CD4-positive, alpha-beta T cell treated with Interleukin-15 for 1 hour (primary cell): ENCODE measurements around the gene RSPH3.
"Not testable (repeated sequence)": the region's sequence is repeated elsewhere in the genome, so short reads cannot be mapped to it uniquely, and the experiment has no call there.

ENCODE experiments used
- DNase-seq: peaks from one replicate; pipeline ENCODE4 v3.0.0-alpha.2; 2020

The RSPH3 gene

DNA sequence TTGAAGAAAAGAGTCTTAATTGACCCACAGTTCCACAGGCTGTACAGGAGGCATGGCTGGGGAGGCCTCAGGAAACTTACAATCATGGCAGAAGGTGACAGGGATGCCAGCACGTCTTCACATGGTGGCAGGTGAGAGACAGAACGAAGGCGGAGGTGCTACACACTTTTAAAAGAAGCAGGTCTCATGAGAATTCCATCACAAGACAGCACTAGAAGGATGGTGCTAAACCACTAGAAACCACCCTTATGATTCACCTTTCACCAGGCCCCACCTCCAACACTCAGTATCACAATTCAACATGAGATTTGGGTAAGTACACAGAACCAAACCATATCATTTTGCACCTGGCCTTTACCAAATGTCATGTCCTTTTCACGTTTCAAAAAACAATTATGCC is 23.9 kb upstream of the RSPH3 start:
- peak; percentile 26 for DNase-seq

DNA sequence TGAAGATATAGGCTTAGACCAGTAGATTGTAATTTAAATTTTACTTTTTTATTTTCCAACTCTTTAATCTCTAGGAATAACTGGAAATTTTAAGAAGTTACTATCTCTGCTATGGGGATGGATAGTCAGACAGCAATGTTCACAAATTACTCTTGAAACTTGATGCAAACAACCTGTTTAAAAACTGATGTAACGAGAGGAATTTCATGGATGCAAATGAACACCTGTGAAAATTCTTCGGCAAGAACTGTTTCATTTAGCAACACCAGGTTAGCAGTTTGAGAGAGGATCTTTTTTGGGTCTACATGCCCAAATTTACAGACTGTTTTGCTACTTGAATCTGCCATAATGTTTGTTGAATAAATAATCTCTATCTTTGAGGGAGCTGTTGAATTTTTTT is 20.0 kb upstream of the RSPH3 start:
- no peak for DNase-seq

DNA sequence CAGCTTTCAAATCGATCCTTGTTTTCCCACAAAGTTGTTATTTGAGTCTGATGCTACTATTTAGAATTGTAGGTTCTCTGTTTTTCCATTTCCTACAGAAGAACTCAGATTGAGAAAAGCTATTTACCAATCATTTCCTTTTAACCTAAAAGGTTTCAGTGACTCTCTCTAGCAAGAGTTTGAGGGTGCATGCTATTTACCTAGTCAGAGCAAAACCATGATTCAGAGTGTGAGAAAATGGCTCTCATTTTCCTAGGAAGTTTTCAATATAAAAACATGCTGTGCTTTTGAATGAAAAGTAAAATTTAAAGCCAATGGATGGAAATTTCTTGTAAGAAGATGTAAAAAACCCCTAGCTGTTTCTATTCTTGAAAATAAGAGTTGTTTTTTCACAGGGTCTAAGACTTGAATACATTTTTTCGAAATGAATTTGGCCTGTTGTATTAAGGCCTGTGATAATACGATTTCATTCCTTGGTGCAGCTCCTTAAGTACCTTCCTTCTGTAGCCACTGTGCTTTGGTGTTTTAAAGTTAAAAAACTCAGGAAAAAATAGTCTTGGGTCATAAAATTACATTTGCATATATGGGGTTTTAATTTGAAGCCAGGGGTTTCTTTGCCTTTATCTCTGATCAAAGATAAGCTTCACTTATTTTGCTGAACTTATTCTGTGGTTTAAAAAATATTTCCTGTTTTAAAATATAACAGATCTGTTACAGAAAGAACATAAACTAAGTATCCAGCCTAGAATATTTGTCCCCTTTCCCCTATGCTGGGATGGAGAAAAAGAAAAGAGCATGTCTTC is 18.0 kb upstream of the RSPH3 start:
- no peak for DNase-seq

DNA sequence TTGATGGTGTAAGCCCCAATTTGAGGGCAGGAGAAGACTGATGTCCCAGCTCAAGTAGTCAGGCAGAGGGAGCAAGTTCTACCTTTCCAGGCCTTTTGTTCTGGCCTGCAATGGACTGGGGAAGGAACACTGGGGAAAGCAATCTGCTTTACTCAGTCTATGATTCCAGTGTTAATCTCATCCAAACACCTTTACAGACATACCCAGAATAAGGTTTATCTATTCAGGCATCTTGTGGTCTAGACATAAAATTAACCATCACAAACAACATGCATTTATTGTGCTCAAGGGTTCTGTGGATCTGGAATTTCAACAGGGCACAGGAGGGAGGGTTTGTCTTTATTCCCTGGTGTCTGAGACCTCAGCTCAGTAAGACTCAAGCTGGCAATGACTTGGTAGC is 14.4 kb upstream of the RSPH3 start:
- no peak for DNase-seq

DNA sequence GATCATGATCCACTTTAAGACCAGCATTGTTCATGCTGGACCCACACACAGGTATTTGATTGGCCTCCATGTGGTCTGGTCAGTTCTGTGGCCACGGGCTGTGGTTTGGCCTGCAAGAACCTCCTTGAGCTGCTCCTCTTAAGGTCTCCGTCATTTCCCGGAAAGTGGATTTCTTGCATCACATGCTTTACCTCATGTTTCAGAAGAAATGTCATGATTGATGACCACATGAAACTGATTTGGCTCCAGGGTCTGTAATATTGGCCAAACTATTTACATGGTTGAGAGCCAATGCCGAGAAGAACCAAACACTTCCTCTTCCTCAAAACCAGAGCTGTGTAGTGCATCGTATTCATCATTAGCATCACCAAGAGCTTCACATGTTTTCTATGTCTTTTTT is 13.2 kb upstream of the RSPH3 start:
- DNase-seq: no peak

- no peak for DNase-seq
Observed at GRCh38 chr6:159012201-159012600, 12.2 kb upstream of the RSPH3 start.

DNA sequence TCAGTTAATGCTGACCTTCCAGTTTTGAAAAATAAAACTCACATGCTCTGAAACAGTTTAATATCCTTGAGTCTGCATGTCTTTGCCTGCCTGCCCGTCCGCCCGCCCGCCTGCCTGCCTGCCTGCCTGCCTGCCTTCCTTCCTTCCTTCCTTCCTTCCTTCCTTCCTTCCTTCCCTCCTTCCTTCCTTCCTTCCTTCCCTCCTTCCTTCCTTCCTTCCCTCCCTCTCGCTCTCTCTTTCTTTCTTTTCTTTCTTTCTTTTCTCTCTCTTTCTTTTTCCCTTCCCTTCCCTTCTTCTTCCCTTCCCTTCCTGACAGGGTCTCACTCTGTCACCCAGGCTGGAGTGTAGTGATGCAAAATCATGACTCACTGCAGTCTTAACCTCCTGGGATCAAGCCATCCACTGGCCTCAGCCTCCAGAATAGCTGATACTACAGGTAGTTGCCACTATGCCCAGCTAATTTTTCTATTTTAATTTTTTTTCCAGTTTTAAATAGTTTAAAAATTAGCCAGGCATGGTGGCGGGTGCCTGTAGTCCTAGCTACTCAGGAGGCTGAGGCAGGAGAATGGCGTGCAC is 10.1 kb upstream of the RSPH3 start:
- not testable (repeated sequence) for DNase-seq

DNA sequence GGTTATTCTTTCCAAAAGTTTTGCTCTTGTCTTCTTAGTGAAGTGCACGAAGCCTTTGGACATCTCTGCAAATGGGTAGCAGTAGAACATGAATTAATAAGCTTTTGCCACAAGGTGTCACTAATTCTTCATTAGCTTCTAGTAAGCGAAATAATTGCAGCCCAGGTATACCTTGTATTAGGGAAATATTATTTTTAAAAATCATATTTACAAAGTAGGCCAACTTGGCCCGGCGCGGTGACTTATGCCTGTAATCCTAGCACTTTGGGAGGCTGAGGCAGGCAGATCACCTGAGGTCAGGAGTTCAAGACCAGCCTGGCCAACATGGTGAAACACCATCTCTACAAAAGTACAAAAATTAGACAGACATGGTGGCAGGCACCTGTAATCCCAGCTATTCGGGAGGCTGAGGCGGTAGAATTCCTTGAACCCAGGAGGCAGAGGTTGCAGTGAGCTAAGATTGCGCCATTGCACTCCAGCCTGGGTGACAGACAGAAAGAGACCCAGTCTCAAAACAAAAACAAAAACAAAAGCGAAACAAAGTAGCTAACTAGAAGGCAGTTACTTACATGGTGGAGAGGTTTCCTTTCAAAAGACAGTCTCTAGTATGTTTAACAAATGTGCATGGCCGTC is 8.8 kb upstream of the RSPH3 start:
- DNase-seq: no peak

DNA sequence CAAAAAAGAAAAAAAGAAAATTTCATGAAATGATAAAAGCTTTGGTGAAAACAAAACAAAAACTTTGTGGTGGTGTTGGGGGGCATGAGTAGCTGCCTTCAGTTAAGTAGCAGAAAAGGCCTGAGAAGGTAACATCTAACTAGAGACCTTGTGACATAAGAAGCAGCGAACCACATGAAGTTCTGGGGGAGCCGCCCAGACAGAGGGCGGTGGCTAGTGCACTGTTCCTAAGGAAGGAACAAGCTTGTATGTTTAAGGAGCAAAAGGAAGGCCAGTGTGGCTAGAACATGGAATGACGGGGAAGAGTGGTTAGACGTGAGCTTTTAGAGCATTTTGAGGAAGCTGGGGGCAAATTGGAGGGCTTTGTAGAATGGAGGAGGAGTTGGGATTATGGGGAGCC is 7.5 kb upstream of the RSPH3 start:
- DNase-seq: no peak

- no peak for DNase-seq
Observed at GRCh38 chr6:159005436-159005835, 5.4 kb upstream of the RSPH3 start.

GRCh38 chr6:159004592-159004991 is 4.6 kb upstream of the RSPH3 start:
- no peak for DNase-seq

DNA sequence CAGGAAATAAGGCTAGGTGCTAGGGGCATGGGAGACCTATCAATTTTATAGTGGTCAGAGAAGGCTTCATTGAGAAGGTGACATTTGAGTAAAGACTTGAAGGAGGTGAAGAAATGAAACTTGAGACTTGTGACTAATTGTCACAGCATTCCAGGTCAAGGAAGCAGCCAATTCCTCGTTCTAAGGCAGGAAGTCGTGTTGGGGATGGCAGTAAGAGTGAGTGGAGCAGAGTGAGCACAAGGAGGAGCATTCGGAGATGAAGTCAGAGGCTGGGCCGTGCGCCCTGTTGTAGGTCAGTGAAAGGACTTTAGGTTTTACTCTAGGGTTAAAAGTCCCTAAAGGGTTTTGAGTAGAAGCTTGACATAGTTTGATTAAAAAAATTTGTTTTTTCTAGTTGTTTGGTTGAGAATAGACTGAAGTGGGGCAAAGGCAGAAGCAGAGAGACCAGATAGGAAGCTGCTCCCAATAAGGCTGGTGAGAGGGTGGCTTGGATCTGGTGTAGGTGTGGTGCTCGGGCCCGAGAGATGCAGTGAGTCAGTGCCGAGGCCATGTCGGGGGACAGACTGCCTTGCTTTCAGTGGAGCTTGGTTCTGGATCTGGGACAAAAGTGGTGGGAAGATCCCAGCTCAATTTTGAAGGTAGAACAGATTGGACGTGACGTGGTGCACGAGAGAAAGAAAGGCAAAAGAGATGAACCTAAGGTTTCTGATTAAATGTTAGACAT is 2.6 kb upstream of the RSPH3 start:
- no peak for DNase-seq

- no peak for DNase-seq
Observed at GRCh38 chr6:158999154-158999665, 792 bp downstream of the RSPH3 start.

DNA sequence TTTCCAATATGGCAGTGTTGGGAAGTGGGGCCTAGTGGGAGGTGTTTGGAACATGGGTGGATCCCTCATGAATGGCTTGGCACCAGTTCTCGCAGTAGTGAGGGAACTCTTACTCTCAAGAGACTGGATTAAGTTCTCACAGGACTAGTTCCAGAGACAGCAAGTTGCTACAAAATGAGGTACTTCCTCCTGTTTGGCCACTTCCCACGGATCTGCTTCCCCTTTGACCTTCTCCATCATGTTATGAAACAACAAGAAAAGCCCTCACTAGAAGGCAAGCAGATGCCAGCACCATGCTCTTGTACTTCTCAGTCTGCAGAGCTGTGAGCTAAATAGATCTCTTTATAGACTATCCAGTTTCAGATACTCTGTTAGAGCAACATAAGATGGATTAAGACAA is 3.1 kb downstream of the RSPH3 start:
- no peak for DNase-seq

DNA sequence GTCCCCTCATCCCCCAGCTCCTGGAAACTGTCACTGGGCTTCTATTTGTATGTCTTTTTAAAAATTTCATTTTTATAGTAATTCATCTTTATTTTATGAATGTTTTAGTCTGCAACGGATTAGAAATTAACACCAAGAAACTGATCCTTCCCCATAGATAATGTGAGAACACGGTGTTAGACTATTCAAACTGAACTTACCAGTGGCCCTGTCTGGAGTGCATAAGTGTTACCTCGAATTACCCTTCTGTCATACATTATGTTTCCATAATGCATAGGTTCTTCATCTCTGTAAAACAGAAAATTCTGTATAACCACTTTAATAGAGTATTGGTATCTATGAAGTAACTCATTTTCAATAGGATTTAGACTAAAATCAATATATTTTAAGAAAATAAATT is 6.4 kb downstream of the RSPH3 start:
- no peak for DNase-seq

DNA sequence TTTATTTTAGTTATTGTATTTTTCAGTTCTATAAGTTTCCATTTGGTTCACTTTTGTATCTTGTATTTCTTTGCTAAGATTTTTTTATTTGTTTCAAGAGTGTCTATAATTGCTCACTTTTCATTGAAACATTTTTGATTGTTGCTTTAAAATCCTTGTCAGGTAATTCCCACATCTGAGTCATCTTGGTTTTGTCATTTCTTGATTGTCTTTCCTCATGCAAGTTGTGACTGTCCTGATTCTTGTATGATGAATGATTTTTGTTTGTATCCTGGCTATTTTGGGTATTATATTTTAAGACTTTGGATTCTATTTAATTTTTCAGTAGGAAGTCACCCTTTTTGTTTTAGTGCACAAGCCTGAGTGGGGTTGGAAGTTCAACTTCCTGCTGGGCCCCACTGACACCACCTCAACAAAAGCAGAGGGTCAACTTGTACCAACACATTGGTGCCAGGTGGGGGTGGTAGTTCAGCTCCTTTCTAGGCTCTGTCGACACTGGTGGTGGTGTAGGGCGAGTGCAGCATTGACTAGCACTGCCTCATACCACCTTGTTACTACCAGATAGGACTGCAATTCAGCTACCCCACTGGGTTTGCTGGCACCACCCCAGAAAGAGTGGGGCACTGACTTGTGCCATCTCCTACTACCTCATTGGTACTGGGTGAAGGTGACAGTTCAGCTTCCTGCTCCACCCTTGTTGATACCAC is 8.8 kb downstream of the RSPH3 start:
- DNase-seq: no peak

- DNase-seq: not testable (repeated sequence)
Observed at GRCh38 chr6:158989711-158990110, 10.3 kb downstream of the RSPH3 start.

GRCh38 chr6:158988477-158988876 is 11.5 kb downstream of the RSPH3 start:
- DNase-seq: no peak

DNA sequence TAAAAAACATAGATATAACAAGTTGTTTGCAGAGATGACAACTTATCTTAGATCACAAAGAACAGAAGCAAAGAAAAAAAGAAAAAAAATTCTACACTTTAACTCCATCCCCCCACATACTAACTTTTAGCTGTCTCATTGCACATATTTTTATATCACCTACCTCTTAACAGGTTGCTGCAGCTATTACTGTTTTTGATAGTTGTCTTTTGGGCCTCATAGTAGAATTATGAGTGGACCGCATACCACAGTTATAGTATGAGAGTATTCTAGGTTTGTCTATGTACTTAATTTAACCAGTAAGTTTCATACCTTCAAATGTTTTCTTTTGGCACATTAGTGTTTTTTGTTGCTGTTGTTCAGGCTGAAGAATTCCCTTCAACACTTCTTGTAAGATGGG is 12.3 kb downstream of the RSPH3 start:
- DNase-seq: no peak

DNA sequence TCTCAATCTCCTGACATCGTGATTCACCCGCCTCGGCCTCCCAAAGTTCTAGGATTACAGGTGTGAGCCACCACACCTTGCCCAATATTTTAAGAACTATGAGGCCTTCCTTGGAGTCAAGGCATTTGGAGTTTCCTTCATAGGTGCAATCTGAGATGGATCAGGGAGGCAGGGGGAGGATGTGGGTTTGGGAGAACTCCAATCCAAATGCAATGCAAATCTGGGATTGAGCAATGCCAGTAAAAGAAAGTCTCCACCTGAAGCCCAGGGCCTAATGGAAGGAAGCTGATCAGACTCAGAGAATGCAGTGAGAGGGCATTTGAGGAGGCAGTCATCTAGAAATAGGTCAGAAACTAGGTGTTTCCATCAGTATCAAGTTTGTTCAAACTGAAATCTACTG is 21.2 kb downstream of the RSPH3 start:
- DNase-seq: no peak

GRCh38 chr6:158977382-158977781 is 22.6 kb downstream of the RSPH3 start:
- no peak for DNase-seq
